SU-DHL-6 (cell line): ENCODE measurements around the gene EXOC3L4.

Source experiments
- CTCF ChIP-seq: fragments of 200-600 bp; sonication (generic); IDR thresholded peaks from one replicate; pipeline ENCODE4 v1.5.1; 2017; ENCODE audit warnings: antibody characterized with exemption, mild to moderate bottlenecking, low read length, moderate library complexity; ENCODE audit not compliant: insufficient read depth, poor library complexity, severe bottlenecking
- EZH2phosphoT487 ChIP-seq: fragments of 200-600 bp; sonication (generic), shearing (Covaris generic); conservative IDR thresholded peaks from 2 replicates; pipeline ENCODE4 v1.6.1; 2018; ENCODE audit warnings: mild to moderate bottlenecking, antibody characterized with exemption, low read length, moderate library complexity, mixed read lengths

- TF ChIP-seq CTCF (no peak), EZH2phosphoT487 (no peak)
Observed at GRCh38 chr14:103070263-103070885, 24.2 kb upstream of the EXOC3L4 start.
